SH-SY5Y (cell line): ENCODE results near the gene FBXW11.

Source experiments
- GATA2 ChIP-seq: IDR thresholded peaks from 2 replicates; pipeline ENCODE4 v1.6.1; 2011; ENCODE audit warnings: mild to moderate bottlenecking, low read depth, low read length
- GATA3 ChIP-seq: IDR thresholded peaks from 2 replicates; pipeline ENCODE4 v1.6.1; 2011; ENCODE audit warnings: low read depth, mild to moderate bottlenecking, low read length, moderate library complexity

GRCh38 chr5:171835066-171835465 lies 171.4 kb downstream of the FBXW11 start:
- no peak for TF ChIP-seq GATA2
- TF ChIP-seq GATA3 = no peak
